ENCODE results near the gene GGT6. TPM values are rescaled to one million over a fixed set of nuclear protein-coding genes. Genes with fewer than 3 reads are reported as not detected.

GGT6 gene
- total RNA-seq, 4 donors from 2014 or later: 46.0 to 141 (median 68.5) TPM

GRCh38 chr17:4547118-4547906 lies 13.1 kb downstream of the GGT6 start:
- H3K4me3 ChIP-seq: no peak overlapping the region
- H3K27me3 ChIP-seq: no peaks in the 10 kb centered on the region
- no peaks in the 10 kb centered on the region for H3K9me3 ChIP-seq
- WGBS, 2 donors: 88% methylated on average over 14 to 15 of the region's 17 CpGs
- no peak for DNase-seq
- H3K36me3 ChIP-seq: peaks cover 50 to 100% (median 68%) of the 10 kb centered on the region in 3 donors
- TF ChIP-seq CTCF (IDR thresholded peaks at IDR 0.05): no peak
- TF ChIP-seq POLR2A (IDR thresholded peaks at IDR 0.05): no peak
- intact Hi-C loops (cut with DNase I): no loop called here
- H3K4me1 ChIP-seq: peaks cover 0 to 5% (median 0%) of the 10 kb centered on the region in 3 donors
- no peak overlapping the region for H3K27ac ChIP-seq

- TF ChIP-seq POLR2A (IDR thresholded peaks at IDR 0.05): no peak
- Histone ChIP-seq H3K9me3 (no peaks in the 10 kb centered on the region), H3K4me1 (peaks cover 0 to 25% (median 2%) of the 10 kb centered on the region in 3 donors), H3K27me3 (no peaks in the 10 kb centered on the region), H3K27ac (no peak overlapping the region), H3K36me3 (peaks cover 51 to 100% (median 65%) of the 10 kb centered on the region in 3 donors), H3K4me3 (no peak overlapping the region)
- no peak for DNase-seq
- 67 to 94% methylated on average over 3 to 7 of the region's 32 CpGs for WGBS, 2 donors
- intact Hi-C loops (cut with DNase I): no loop called here
Observed at GRCh38 chr17:4545217-4545951, 15.0 kb downstream of the GGT6 start.

- intact Hi-C loops (cut with DNase I): no loop called here
Observed at GRCh38 chr17:4544951-4545216, 15.5 kb downstream of the GGT6 start.

GRCh38 chr17:4544135-4544950 lies 16.0 kb downstream of the GGT6 start:
- intact Hi-C loops (cut with DNase I): no loop called here
- Histone ChIP-seq H3K4me1 (peaks cover 0 to 35% (median 2%) of the 10 kb centered on the region in 3 donors), H3K9me3 (no peaks in the 10 kb centered on the region), H3K27ac (no peak overlapping the region), H3K4me3 (no peak overlapping the region), H3K36me3 (peaks cover 57 to 100% (median 62%) of the 10 kb centered on the region in 3 donors), H3K27me3 (no peaks in the 10 kb centered on the region)
- 90 to 91% methylated on average over 2 to 14 of the region's 37 CpGs for WGBS, 2 donors
- DNase-seq: no peak
- no peak for TF ChIP-seq POLR2A (IDR thresholded peaks at IDR 0.05)
- no peak for TF ChIP-seq CTCF (IDR thresholded peaks at IDR 0.05)

More at GRCh38 chr17:4544951-4545216, 15.5 kb downstream of the GGT6 start:
- H3K4me3 ChIP-seq: no peak overlapping the region
- 86 to 92% methylated on average over 9 to 11 of the region's 18 CpGs for WGBS, 2 donors
- DNase-seq: no peak
- H3K9me3 ChIP-seq: no peaks in the 10 kb centered on the region
- TF ChIP-seq CTCF (IDR thresholded peaks at IDR 0.05) (no peak), POLR2A (IDR thresholded peaks at IDR 0.05) (no peak)
- peaks cover 52 to 100% (median 60%) of the 10 kb centered on the region in 3 donors for H3K36me3 ChIP-seq
- peaks cover 0 to 30% (median 2%) of the 10 kb centered on the region in 3 donors for H3K4me1 ChIP-seq
- no peaks in the 10 kb centered on the region for H3K27me3 ChIP-seq
- no peak overlapping the region for H3K27ac ChIP-seq

- Histone ChIP-seq H3K36me3 (peaks cover 57 to 100% (median 57%) of the 10 kb centered on the region in 3 donors), H3K27me3 (no peaks in the 10 kb centered on the region), H3K4me1 (peaks cover 0 to 42% (median 3%) of the 10 kb centered on the region in 3 donors), H3K9me3 (no peaks in the 10 kb centered on the region), H3K27ac (no peak overlapping the region), H3K4me3 (no peak overlapping the region)
- DNase-seq: no peak
- no peak for TF ChIP-seq POLR2A (IDR thresholded peaks at IDR 0.05)
- TF ChIP-seq CTCF (IDR thresholded peaks at IDR 0.05): no peak
- 83 to 86% methylated on average over 5 to 11 of the region's 19 CpGs for WGBS, 2 donors
- intact Hi-C loops (cut with DNase I): no loop called here
Observed at GRCh38 chr17:4543557-4544026, 16.8 kb downstream of the GGT6 start.
